Measurements from ENCODE around the gene RETN. TPM values are rescaled to one million over a fixed set of nuclear protein-coding genes. Genes with fewer than 3 reads are reported as not detected.
A peak's percentile ranks its signal among the peaks of the same experiment; 100 is the strongest.

The RETN gene
- total RNA-seq (not detected), polyA plus RNA-seq (1 to 10 TPM; 2.2 to 5.9 TPM)

- Histone ChIP-seq H3K9me3 (no peaks in the 10 kb centered on the region), H3K4me1 (no peaks in the 10 kb centered on the region), H3K4me3 (no peak within 1 kb of the TSS), H3K36me3 (no peaks in the 10 kb centered on the region), H3K27me3 (peaks cover 0 to 6% (median 0%) of the 10 kb centered on the region in 4 donors), H3K27ac (no peak within 1 kb of the TSS)
- DNase-seq (no peak), ATAC-seq (no peak), FAIRE-seq (no peak)
- TF ChIP-seq CTCF (IDR thresholded peaks at IDR 0.05): no peak
- 52 to 77% methylated on average over 9 of the region's 9 CpGs for WGBS, 2 donors
- intact Hi-C loops (cut with DNase I): no loop called here
Observed at GRCh38 chr19:7668842-7669241, at the start of gene RETN. RETN (plus strand) TSS chr19:7669049; CDS start chr19:7669327, 278 bp downstream.

GRCh38 chr19:7619671-7620441, 49.0 kb upstream of the RETN start:
- DNase-seq (peak in 4 of 6 donors; percentile 57 to 89 (median 60)), ATAC-seq (peak; percentile 14 to 25 (median 16)), FAIRE-seq (no peak)
- H3K4me3 ChIP-seq: no peak overlapping the region
- intact Hi-C loops (cut with DNase I): no loop called here
- no peaks in the 10 kb centered on the region for H3K27me3 ChIP-seq
- peaks cover 24 to 28% (median 26%) of the 10 kb centered on the region in 3 donors for H3K4me1 ChIP-seq
- peak overlapping the region; percentile 99 to 100 (median 99) for H3K27ac ChIP-seq
- no peak for TF ChIP-seq CTCF (IDR thresholded peaks at IDR 0.05)
- H3K9me3 ChIP-seq: no peaks in the 10 kb centered on the region
- H3K36me3 ChIP-seq: peaks cover 0 to 45% (median 35%) of the 10 kb centered on the region in 3 donors
- 52 to 58% methylated on average over 48 of the region's 48 CpGs for WGBS, 2 donors

- Histone ChIP-seq H3K9me3 (no peaks in the 10 kb centered on the region), H3K27me3 (no peaks in the 10 kb centered on the region), H3K36me3 (peaks cover 0 to 47% (median 35%) of the 10 kb centered on the region in 3 donors), H3K27ac (peak overlapping the region; percentile 99 to 100 (median 99)), H3K4me3 (no peak overlapping the region), H3K4me1 (peaks cover 24 to 28% (median 26%) of the 10 kb centered on the region in 3 donors)
- 93% methylated on average over 55 to 57 of the region's 57 CpGs for WGBS, 2 donors
- no peak for ATAC-seq
- DNase-seq: peak in 3 of 6 donors; percentile 46 to 85 (median 64)
- intact Hi-C loops (cut with DNase I): no loop called here
- no peak for TF ChIP-seq CTCF (IDR thresholded peaks at IDR 0.05)
- FAIRE-seq: no peak
Observed at GRCh38 chr19:7620442-7621412, 48.1 kb upstream of the RETN start.

GRCh38 chr19:7622933-7623685, 45.7 kb upstream of the RETN start:
- WGBS, 2 donors: 80 to 84% methylated on average over 16 of the region's 16 CpGs
- H3K27ac ChIP-seq: no peak overlapping the region
- H3K4me3 ChIP-seq: no peak overlapping the region
- intact Hi-C loops (cut with DNase I): no loop called here
- TF ChIP-seq CTCF (IDR thresholded peaks at IDR 0.05): no peak
- FAIRE-seq: no peak
- H3K9me3 ChIP-seq: no peaks in the 10 kb centered on the region
- DNase-seq: peak in 2 of 6 donors; percentile 52 to 71
- ATAC-seq: no peak
- H3K27me3 ChIP-seq: no peaks in the 10 kb centered on the region
- H3K36me3 ChIP-seq: peaks cover 0 to 42% (median 24%) of the 10 kb centered on the region in 3 donors
- H3K4me1 ChIP-seq: peaks cover 20 to 23% (median 23%) of the 10 kb centered on the region in 3 donors
